Measurements from ENCODE around the gene GINS3. TPM values are rescaled to one million over a fixed set of nuclear protein-coding genes. Genes with fewer than 3 reads are reported as not detected.

The GINS3 gene
- 6.2 and 7.2 TPM in 2 replicates for total RNA-seq

DNA sequence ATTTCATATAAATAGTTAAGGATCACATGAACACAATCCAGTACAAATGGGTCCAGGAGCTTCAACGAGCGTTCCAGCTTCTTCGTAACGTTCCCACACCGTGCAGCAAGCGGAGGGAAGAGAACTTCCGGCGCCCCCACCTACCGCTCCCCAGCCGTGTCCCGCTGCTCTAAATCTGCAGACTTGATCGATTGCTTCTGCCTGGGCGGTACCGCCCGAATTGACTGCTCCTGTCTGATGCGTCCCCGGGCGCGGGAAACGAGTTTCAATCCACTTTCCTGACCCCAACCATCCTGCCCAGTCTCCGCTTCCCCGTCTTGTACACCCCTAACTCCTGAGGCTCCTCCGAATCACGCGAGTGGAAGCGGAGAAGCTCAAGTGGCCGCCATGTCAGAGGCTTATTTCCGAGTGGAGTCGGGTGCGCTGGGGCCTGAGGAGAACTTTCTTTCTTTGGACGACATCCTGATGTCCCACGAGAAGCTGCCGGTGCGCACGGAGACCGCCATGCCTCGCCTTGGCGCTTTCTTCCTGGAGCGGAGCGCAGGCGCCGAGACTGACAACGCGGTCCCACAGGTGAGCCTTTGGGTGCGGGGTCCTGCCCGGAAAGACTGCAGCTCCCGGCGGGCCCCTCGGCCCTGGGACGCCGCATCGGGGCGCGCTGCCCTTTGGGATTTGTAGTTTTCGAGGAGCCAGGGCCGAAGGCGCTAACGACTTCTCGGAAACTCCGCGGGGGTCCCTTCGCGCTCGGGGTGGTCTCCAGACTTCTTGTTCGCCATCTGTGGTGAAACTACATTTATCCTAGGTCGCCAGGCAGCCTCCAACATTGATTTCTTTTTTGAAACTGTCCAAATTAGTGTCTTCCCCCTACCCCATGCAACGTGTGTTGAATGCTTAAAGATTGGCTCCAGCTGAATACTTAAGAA, at the start of gene GINS3:
TSS of gene GINS3 (plus strand) at position 257 of the 923 bp plus-strand sequence. CDS start at position 388, 131 bp downstream.
- no peak for DNase-seq (ENCODE audit: extremely low read depth, low read depth, low spot score)

DNA sequence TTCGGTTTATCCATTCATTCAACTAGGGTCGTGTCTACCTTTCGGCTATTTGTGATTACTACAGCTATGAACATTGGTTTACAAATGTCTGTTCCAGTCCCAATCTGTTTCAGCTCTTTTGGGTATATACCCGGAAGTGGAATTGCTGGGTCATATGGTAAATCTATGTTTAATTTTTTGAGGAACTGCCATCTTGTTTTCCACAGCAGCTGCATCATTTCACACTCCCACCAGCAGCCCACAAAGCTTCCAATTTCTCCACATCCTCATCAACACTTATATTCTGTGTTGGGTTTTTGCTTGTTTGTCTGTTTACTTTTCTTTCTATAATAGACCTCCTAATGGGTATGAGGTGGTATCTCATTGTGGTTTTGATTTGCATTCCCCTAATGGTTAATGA, 48.7 kb upstream of the GINS3 start:
- no peak for DNase-seq (ENCODE audit: extremely low read depth, low read depth, low spot score)

DNA sequence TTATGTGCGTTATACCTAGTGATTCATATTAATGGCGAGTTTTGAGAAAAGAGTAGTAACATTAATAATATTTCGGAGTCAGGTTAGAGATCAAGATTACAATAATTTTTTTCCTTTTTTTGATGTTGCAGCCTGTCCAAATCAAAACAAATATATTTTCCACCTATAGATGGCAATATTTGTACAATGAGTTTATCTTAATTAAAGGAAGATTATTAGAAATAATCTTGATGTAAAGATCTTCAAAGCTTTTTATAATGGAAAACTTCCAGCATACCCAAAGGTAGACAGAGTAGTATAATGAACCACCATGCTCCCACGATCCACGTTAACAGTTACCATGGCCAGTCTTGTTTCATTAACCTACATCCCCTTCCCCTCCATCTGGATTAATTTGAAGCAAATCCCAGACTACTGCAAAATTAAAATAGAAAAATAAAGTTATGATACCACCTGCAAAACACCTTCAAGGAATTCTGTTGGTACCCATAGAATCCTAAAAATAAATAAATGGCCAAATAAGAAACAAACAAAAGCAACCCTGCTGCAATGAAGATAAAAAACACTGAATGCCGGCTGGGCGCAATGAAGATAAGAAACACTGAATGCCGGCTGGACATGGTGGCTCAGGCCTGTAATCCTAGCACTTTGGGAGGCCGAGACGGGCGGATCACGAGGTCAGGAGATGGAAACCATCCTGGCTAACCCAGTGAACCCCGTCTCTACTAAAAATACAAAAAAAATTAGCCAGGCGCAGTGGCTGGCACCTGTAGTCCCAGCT, 46.5 kb upstream of the GINS3 start:
- no peak for DNase-seq (ENCODE audit: extremely low read depth, low read depth, low spot score)

DNA sequence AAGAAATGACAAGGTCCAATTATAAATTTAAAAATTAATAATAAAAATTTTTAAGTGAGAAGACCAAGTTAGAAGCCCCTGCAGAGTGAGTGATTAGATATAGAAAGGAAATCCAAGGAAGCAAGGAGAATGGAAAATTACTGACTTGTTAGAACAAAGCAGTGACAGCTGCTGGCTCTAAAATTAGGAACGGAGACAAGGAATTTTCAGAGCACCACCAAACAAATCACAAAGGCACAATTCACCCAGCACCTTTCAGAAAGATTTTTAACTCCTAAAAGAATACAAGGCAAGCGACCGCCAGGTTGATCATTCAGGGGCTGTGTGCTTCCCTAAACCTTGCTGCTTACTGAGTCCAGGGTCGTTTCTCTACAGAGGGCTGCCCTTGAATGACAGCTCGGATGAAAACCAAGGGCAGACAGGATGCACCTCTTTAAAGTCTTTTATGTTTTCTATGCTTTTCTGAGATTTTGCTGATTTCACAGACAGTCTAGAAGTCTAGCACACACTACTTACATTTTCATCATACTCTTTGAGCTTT, 45.4 kb upstream of the GINS3 start:
- no peak for DNase-seq (ENCODE audit: extremely low read depth, low read depth, low spot score)

DNA sequence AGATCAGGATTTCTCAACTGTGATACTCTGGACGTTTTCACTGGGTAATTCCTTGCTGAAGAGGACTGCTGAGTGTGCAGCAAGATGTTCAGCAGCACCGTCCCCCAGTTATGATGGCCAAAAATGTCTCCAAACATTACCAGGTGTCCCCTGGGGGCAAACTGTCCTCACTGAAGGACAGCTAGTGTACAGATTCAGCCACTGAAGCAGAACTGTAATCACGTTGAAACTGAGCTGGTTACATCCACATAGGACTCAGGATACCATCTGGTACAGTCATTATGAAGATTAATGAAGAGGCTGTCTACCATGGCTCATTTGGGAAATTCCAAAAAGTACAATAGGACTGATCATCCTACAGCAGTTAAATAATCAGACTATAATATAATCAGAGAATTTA, 43.3 kb upstream of the GINS3 start:
- DNase-seq (ENCODE audit: extremely low read depth, low read depth, low spot score) = no peak

DNA sequence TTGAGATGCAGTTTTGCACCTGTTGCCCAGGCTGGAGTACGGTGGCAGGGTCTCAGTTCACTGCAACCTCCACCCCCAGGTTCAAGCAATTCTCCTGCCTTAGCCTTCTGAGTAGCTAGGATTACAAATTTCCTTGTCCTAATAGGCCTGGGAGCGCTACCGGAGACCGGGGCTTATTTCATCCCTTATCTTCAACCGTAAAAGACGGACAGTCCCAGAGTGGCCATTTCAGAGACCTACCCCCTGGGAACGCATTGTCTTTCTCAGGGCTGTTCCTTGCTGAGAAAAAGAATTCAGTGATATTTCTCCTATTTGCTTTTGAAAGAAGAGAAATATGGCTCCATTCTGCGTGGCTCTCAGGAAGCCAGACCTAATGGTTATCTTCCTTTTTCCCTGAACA, 39.6 kb upstream of the GINS3 start:
- DNase-seq (ENCODE audit: extremely low read depth, low read depth, low spot score) = no peak

DNA sequence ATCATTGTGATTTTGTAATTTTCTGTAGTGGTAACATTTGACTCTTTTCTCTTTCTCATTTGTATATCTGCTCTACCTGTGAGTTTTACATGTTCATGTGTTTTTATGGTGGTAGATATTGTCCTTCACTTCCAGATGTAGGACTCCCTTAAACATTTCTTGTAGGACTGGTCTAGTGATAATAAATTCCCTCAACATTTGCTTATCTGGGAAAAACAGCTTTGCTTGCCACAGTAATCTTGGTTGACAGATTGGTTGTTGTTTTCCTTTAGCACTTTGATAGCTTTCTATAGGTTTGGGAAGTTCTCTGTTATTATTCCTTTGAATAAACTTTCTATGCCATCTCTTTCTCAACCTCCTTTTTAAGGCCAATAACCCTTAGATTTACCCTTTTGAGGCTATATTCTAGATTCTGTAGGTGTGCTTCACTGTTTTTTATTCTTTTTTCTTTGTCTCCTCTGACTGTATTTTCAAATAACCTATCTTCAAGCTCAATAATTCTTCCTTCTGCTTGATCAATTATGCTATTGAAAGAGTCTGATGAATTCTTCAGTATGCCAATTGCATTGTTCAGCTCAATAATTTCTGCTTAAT, 32.1 kb upstream of the GINS3 start:
- no peak for DNase-seq (ENCODE audit: extremely low read depth, low read depth, low spot score)

DNA sequence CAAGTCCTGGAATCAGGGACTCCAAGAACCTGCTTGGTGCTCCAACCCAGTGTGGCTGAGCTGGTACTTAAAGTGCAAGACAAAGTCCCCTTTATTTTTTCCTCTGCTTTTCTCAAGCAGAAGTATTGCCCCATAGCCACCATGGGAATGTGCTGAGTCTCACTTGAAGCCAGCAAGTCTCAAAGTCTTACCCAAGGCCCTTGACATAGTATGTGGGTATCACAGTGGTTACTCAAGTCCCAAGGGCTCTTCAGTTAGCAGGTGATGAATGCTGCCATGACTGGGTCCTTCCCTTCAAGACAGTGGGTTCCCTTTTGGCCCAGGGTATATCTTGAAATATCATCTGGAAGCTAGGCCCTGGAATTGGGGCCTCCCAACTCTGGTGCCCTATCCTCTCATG, 30.5 kb upstream of the GINS3 start:
- no peak for DNase-seq (ENCODE audit: extremely low read depth, low read depth, low spot score)

DNA sequence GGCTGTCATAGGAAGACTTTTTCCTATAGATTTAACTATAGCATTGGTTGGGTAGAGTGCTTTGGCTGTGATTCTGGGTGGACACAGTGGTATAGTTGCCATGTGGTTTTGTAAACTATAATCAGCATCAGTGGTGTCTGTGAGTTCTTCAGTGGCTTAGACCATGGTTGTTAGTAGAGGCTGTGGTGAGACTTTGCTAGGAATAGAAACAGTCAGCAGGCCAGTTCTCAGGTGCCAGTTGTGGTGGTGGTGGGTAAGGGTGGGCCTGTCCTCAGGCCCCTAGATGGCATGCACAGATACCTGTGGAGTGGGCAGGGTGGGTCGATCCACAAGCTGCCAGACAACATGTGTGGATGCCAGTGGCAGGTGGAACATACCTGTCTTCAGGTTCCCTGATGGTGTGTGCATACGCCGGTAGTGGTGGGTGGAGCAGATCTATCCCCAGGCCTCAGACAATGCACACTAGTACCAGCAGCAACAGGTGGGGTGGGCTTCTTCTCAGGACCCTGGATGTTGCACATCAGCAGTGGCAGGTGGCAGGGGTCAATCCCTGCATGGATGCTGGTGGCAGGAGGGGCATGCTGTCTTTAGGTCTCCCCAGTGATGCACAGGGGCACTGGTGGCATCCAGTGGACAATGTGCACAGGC, 28.4 kb upstream of the GINS3 start:
- no peak for DNase-seq (ENCODE audit: extremely low read depth, low read depth, low spot score)

DNA sequence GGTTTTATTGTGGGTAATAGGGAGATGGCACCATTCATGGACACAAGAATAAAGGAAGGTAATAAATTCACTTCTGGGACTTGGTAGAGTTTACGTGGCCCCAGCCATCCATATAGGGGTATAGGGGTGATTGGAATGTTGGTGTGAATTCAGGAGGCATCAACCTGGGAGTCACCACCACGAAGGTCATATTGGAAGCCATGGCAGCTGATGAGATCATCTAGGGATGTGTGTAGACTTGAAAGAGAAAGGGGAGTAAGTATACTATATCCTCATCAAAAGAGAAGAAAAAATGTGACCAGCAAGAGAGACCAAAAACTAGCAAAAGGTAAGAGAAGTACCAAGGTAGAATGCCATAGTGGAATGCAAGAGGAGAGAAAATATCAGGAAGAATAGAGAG, 26.6 kb upstream of the GINS3 start:
- no peak for DNase-seq (ENCODE audit: extremely low read depth, low read depth, low spot score)

DNA sequence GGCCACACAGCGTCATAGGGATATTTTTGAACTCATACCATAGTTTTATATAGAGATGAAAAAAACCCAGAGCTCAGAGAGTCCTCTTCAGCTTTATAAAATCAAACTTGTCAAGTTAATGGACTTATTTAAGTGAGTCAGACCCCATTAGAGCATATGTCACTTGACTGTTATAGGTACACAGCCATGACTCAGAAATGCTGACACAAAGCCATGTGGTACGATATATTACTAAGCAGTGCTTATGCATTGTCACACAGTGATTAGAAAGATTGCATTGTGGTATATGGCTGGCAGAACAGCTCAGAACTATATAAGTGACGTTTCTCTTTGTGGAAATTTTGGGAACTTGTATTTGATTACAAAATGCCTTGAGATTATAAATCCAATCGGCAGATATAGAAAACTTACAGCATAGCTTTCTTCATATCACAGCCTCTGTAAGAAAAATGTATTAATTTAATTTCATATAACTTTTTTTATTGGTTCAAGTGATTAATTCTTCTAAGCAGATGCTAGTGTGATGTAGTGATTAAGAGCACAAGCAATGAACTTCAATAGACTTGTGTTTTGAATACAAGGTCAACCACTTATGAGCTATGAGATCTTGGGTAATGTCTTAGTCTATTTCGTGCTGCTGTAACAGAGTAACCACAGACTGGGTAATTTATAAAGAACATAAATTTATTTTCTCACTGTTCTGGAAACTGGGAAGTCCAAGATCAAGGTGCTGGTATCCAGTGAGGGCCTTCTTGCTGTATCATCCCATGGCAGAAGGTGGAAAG, 25.8 kb upstream of the GINS3 start:
- DNase-seq (ENCODE audit: extremely low read depth, low read depth, low spot score) = peak; percentile 45

DNA sequence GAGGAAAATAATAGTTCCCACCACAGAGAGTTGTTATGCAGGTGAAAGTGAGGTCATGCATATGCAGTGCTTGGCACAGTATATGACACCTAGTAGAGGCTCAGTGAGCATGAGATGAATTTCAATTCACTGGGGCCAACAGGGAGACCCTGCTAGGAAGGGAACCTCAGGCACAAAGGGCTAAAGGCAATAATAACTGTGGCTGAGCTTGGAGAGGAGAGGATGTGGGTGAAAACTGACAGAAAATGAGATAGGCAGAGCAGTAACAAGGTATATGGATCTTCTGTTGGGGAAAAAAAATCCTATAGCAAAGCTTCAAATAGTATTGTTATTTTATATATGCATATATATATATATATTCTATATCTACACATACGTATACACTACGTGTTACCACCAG, 25.0 kb upstream of the GINS3 start:
- DNase-seq (ENCODE audit: extremely low read depth, low read depth, low spot score) = no peak

DNA sequence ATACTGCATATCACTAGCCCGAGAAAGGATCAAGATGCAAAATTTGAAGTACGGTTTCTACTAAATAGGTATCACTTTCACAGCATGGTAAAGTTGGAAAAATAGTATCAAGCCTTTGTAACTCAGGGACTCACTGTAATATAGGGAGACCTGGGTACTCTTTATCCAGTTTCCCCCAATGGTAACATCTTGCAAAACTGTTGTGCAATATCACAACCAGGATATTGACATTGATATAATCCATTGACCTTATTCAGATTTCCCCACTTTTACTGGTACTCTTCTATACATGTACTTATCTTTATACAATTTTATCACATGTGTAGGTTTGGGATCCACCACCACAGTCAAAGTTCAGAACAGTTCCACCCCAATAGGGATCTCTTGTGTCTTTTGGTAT, 20.4 kb upstream of the GINS3 start:
- no peak for DNase-seq (ENCODE audit: extremely low read depth, low read depth, low spot score)

DNA sequence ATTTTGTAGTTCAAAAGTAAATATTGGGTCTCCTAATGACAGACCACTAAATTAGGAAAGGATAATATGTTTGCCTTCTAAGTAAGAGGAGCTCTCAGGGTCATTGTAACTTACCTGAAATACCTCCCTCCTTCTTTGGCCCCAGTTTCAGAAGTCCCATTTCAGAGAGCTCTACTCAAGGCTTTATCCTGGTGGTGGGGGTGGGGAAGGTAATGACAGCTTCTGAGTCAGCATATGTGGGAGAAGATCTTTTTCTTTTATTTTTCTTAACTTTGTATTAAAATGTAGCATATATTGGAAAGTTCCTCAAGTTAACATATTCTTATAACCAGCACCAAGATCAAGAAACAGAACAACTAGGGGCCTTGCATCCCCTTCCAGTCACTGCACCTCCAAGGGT, 16.9 kb upstream of the GINS3 start:
- DNase-seq (ENCODE audit: extremely low read depth, low read depth, low spot score) = no peak

DNA sequence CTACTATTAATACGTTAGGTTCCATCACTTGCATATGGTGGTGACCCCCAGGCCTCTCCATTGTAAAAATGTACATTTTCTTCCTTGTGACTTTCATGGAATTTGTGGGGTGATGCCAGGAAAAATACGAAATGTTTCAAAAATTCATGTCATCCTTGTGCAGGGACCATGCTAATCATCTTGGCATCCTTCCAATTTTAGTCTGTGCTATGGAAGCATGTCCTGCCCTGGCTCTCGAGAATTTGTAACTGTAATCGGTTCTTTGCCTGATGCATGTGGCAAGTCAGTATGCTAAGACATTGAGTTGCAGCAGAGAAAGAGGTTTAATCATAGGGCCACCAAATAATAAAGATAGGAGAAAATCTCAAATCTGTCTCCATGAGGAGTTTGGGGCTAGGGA, 14.3 kb upstream of the GINS3 start:
- peak; percentile 20 for DNase-seq (ENCODE audit: extremely low read depth, low read depth, low spot score)

DNA sequence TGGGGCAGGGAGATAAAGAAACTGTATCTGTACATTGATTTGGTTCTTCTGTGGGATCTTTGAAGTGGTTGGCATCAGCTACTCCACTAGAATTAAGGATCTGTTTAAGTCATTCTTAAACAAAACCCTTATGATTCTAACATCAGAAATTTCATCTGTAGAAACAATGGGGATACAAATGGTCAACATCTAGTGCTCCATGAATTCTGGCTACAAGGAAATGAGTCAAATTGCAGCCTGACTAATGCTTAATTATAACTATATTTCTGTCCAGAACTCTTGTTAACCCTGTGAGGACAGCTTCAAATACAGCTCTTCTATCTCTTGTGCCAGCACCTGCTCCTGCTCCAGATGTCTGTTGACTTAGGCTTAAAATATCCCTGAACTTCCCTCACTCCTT, 13.9 kb upstream of the GINS3 start:
- peak; percentile 33 for DNase-seq (ENCODE audit: extremely low read depth, low read depth, low spot score)

DNA sequence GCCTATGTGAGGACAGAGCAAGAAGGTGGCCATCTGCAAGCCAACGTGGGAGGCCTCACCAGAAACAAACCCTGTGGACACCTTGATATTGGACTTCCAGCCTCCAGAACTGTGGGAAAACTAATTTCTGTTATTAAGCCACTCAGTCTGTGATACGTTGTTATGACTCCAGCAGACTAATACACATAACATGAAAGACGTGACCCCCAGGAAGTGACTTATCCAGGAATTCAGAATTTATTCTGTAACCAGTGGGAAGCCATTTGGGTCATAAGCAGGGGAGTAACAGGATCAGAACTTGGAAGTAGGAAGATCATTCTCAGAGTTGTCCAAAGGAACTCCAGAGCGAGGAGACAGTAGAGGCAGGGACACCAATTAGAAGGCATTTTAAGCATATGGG, 12.5 kb upstream of the GINS3 start:
- no peak for DNase-seq (ENCODE audit: extremely low read depth, low read depth, low spot score)

DNA sequence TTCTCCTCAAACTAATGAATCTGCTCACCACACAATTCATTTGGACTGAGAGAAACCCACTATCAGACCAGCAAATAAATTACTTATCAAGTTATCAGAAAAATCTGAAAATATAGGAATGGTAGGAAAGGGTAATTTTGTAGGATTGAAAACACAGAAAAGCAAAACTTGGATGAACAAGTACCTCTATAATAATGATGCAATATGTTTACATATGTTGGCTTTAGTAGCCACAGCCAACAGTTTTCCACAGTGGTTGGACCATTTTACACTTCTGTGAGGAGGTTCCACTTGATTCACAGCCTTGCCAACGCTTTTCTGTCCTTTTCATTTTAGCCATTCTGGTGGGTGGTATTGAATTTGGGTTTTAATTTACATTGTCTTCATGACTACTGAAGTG, 10.6 kb upstream of the GINS3 start:
- DNase-seq (ENCODE audit: extremely low read depth, low read depth, low spot score) = no peak

DNA sequence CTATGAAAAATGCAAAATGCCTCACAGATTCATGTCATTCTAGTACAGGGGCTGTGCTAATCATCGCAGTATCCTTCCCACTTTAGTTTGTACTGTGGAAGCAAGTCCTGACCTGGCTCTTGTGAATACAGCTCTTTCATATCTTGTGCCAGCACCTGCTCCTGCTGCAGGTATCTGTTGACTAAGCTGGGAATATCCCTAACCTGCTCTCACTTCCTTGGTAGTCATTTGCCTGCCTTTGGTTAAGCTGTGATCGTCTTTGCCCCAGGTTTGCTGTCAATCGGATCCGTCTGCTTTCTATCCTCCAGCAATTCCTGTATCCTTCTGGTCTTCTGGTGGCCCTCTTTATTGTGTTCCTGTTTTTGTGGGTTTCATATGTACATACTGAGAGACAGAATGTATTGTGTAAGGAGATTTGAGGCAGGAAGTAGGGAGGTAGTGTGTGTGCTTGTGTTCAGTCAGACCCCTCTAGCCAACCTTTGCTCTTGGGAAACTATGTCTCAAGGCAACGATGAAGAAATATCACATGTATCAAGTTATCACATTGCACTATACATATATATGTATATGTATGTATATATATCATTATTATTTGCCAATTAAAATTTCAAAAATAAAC, 7.7 kb upstream of the GINS3 start:
- no peak for DNase-seq (ENCODE audit: extremely low read depth, low read depth, low spot score)

Data from glomerular endothelial cell (primary cell).